VCaP (cell line): ENCODE results near the gene NSUN2.

ENCODE experiments used
- H3K27ac ChIP-seq: fragments of 450-650 bp; 2 replicates; pipeline ENCODE4 v1.5.1; 2017
- CTCF ChIP-seq: fragments of 450-650 bp; conservative IDR thresholded peaks from 2 replicates; pipeline ENCODE4 v1.5.1; 2017; ENCODE audit warnings: mild to moderate bottlenecking, moderate library complexity

The NSUN2 gene

GRCh38 chr5:6587171-6587570 lies 45.7 kb downstream of the NSUN2 start:
- TF ChIP-seq CTCF, result no peak
- no peak overlapping the region for H3K27ac ChIP-seq

- H3K27ac ChIP-seq, result no peak overlapping the region
- no peak for TF ChIP-seq CTCF
These were observed 46.2 kb downstream of the NSUN2 start for GRCh38 chr5:6586647-6587042.

GRCh38 chr5:6585939-6586646 lies 46.8 kb downstream of the NSUN2 start:
- no peak for TF ChIP-seq CTCF

GRCh38 chr5:6585168-6585567 lies 47.7 kb downstream of the NSUN2 start:
- no peak for TF ChIP-seq CTCF
- no peak overlapping the region for H3K27ac ChIP-seq

More at GRCh38 chr5:6585939-6586646, 46.8 kb downstream of the NSUN2 start:
- H3K27ac ChIP-seq, result no peak overlapping the region

GRCh38 chr5:6584727-6585126 lies 48.1 kb downstream of the NSUN2 start:
- no peak for TF ChIP-seq CTCF
- no peak overlapping the region for H3K27ac ChIP-seq

GRCh38 chr5:6584101-6584645 lies 48.7 kb downstream of the NSUN2 start:
- H3K27ac ChIP-seq, result no peak overlapping the region
- TF ChIP-seq CTCF, result no peak

GRCh38 chr5:6583049-6583880 lies 49.6 kb downstream of the NSUN2 start:
- peak; percentile 81 for TF ChIP-seq CTCF
- peak overlapping the region; percentile 26; the same call in 1 of the 2 replicates for H3K27ac ChIP-seq
